Uterus (tissue), 4 donors: ENCODE data around the gene KCNQ1OT1. TPM values are rescaled to one million over a fixed set of nuclear protein-coding genes. Genes with fewer than 3 reads are reported as not detected.

Experiments used
- DNase-seq, 2 donors: peaks; one replicate each; pipeline ENCODE4 v3.0.0-alpha.2; 2019 to 2020
- H3K27ac ChIP-seq, 2 donors: fragments of 200-600 bp; sonication (generic); 1 replicate in 1 of 2; 2 replicates in 1 of 2; pipeline ENCODE4 v1.5.1; 2016 to 2018
- H3K27me3 ChIP-seq, 2 donors: fragments of 200-600 bp; sonication (generic); one replicate each; pipeline ENCODE4 v1.5.1; 2018 to 2019; ENCODE audit warnings: control low read depth in 1 of 2
- H3K36me3 ChIP-seq, 2 donors: fragments of 200-600 bp; sonication (generic); one replicate each; pipeline ENCODE4 v1.5.1; 2019; ENCODE audit warnings: control low read depth in 1 of 2
- H3K4me1 ChIP-seq, 2 donors: fragments of 200-600 bp; sonication (generic); one replicate each; pipeline ENCODE4 v1.5.1; 2018 to 2019; ENCODE audit warnings: control low read depth in 1 of 2
- H3K4me3 ChIP-seq, 2 donors: fragments of 200-600 bp; sonication (generic); 1 replicate in 1 of 2; 2 replicates in 1 of 2; pipeline ENCODE4 v1.5.1; 2018 to 2019; ENCODE audit warnings: mild to moderate bottlenecking in 1 of 2
- H3K9me3 ChIP-seq, 2 donors: fragments of 200-600 bp; sonication (generic); one replicate each; pipeline ENCODE4 v1.5.1; 2019; ENCODE audit warnings: control low read depth in 1 of 2
- CTCF ChIP-seq, 4 experiments: fragments of 200-600 bp in 2 of 4; fragments of 450-650 bp in 2 of 4; sonication (generic) in 2 of 4; IDR thresholded peaks; one replicate each; pipeline ENCODE4 v1.5.1; 2016 to 2019; ENCODE audit warnings: antibody characterized with exemption in 4 of 4, mild to moderate bottlenecking in 2 of 4, moderate library complexity in 1 of 4
- POLR2A ChIP-seq, 2 donors: fragments of 450-650 bp; IDR thresholded peaks; one replicate each; pipeline ENCODE4 v1.6.1; 2016; ENCODE audit warnings: antibody characterized with exemption in 2 of 2, mild to moderate bottlenecking in 1 of 2, moderate library complexity in 1 of 2
- intact Hi-C: fragments of 100-400 bp; cut with DNase I; formaldehyde crosslinking; loops from one replicate; pipeline ENCODE4 v1.15.1; 2023; ENCODE audit warnings: low total_unique reads
- total RNA-seq, 4 donors: library from RNA; depleted of rRNA in 3 of 4; stranded (reverse); fragments of >200 nt in 3 of 4; gene quantifications; one replicate each; pipeline versions ENCODE4 v1.1.0 to v1.2.4, GENCODE V29; 2014 to 2023
- donor health status: DM: yes; HTN: yes; CAD: no.

KCNQ1OT1 gene
- total RNA-seq, 4 donors from 2014 or later, result 2.6 to 19.4 (median 10.9) TPM

- DNase-seq, result no peak
- intact Hi-C loops, result no loop called here
- Histone ChIP-seq H3K36me3 (no peaks in the 10 kb centered on the region), H3K4me3 (no peak overlapping the region), H3K27me3 (no peaks in the 10 kb centered on the region), H3K27ac (peak overlapping the region; percentile 68 to 81), H3K4me1 (peaks cover 0 to 10% of the 10 kb centered on the region in 2 donors), H3K9me3 (no peaks in the 10 kb centered on the region)
- TF ChIP-seq CTCF (IDR thresholded peaks at IDR 0.05), result no peak
- TF ChIP-seq POLR2A (IDR thresholded peaks at IDR 0.05), result no peak
Measured at GRCh38 chr11:2742201-2742600, 42.4 kb upstream of the KCNQ1OT1 start.

- peaks cover 0 to 10% of the 10 kb centered on the region in 2 donors for H3K4me1 ChIP-seq
- peak; percentile 56 to 57 for DNase-seq
- H3K27me3 ChIP-seq, result no peaks in the 10 kb centered on the region
- peak overlapping the region; percentile 68 to 81 for H3K27ac ChIP-seq
- TF ChIP-seq CTCF (IDR thresholded peaks at IDR 0.05) (no peak), POLR2A (IDR thresholded peaks at IDR 0.05) (no peak)
- no peak overlapping the region for H3K4me3 ChIP-seq
- H3K36me3 ChIP-seq, result no peaks in the 10 kb centered on the region
- no peaks in the 10 kb centered on the region for H3K9me3 ChIP-seq
- intact Hi-C loops, result no loop called here
Measured at GRCh38 chr11:2741377-2742131, 41.8 kb upstream of the KCNQ1OT1 start.

GRCh38 chr11:2741006-2741376, 41.2 kb upstream of the KCNQ1OT1 start:
- H3K27ac ChIP-seq, result peak overlapping the region; percentile 68 to 81
- H3K4me3 ChIP-seq, result no peak overlapping the region
- H3K27me3 ChIP-seq, result no peaks in the 10 kb centered on the region
- peak in 1 of 2 donors; percentile 19 for DNase-seq
- no peaks in the 10 kb centered on the region for H3K36me3 ChIP-seq
- intact Hi-C loops, result no loop called here
- TF ChIP-seq CTCF (IDR thresholded peaks at IDR 0.05) (no peak), POLR2A (IDR thresholded peaks at IDR 0.05) (no peak)
- no peaks in the 10 kb centered on the region for H3K9me3 ChIP-seq
- peaks cover 0 to 10% of the 10 kb centered on the region in 2 donors for H3K4me1 ChIP-seq

GRCh38 chr11:2740275-2740940, 40.6 kb upstream of the KCNQ1OT1 start:
- H3K27ac ChIP-seq, result peak overlapping the region; percentile 68 to 81
- intact Hi-C loops, result no loop called here
- H3K4me3 ChIP-seq, result no peak overlapping the region
- H3K4me1 ChIP-seq, result peaks cover 0 to 10% of the 10 kb centered on the region in 2 donors
- no peak for DNase-seq
- H3K27me3 ChIP-seq, result no peaks in the 10 kb centered on the region
- TF ChIP-seq POLR2A (IDR thresholded peaks at IDR 0.05), result no peak
- no peak for TF ChIP-seq CTCF (IDR thresholded peaks at IDR 0.05)
- no peaks in the 10 kb centered on the region for H3K9me3 ChIP-seq
- no peaks in the 10 kb centered on the region for H3K36me3 ChIP-seq
